SK-N-MC (cell line): Measurements from ENCODE around the gene MGMT.

Experiments
- DNase-seq: peaks from one replicate; pipeline ENCODE4 v3.0.0-alpha.2; 2011; ENCODE audit warnings: low read depth, low spot score
- H3K27ac ChIP-seq: fragments of 200-600 bp; sonication (generic); 2 replicates; pipeline ENCODE4 v1.5.1; 2016; ENCODE audit warnings: mixed run types
- H3K36me3 ChIP-seq: fragments of 200-600 bp; sonication (generic); 2 replicates; pipeline ENCODE4 v1.6.1; 2017; ENCODE audit warnings: antibody characterized with exemption, low read length, mixed read lengths; ENCODE audit not compliant: insufficient read depth
- H3K4me3 ChIP-seq: fragments of 200-600 bp; sonication (generic); 2 replicates; pipeline ENCODE4 v1.5.1; 2016
- H3K9ac ChIP-seq: fragments of 200-600 bp; sonication (generic); 2 replicates; pipeline ENCODE4 v1.8.0; 2017; ENCODE audit warnings: mixed run types, mixed read lengths; ENCODE audit not compliant: insufficient read length
- H3K9me3 ChIP-seq: fragments of 200-600 bp; sonication (generic); 2 replicates; pipeline ENCODE4 v1.6.1; 2017; ENCODE audit warnings: low read depth, mild to moderate bottlenecking, antibody characterized with exemption, low read length, moderate library complexity, mixed read lengths
- EZH2 ChIP-seq: fragments of 200-600 bp; sonication (generic); IDR thresholded peaks from one replicate; pipeline ENCODE4 v1.6.1; 2017; ENCODE audit warnings: antibody characterized with exemption
- FOXP2 ChIP-seq: optimal IDR thresholded peaks from 2 replicates; pipeline ENCODE3; 2011; ENCODE audit warnings: mild to moderate bottlenecking, moderate library complexity; ENCODE audit not compliant: insufficient read depth; ENCODE audit errors: extremely low read length, control extremely low read depth
- POLR2AphosphoS5 ChIP-seq: IDR thresholded peaks from 2 replicates; pipeline ENCODE4 v1.6.1; 2012; ENCODE audit warnings: mild to moderate bottlenecking, low read depth, low read length, borderline replicate concordance

The MGMT gene

DNA sequence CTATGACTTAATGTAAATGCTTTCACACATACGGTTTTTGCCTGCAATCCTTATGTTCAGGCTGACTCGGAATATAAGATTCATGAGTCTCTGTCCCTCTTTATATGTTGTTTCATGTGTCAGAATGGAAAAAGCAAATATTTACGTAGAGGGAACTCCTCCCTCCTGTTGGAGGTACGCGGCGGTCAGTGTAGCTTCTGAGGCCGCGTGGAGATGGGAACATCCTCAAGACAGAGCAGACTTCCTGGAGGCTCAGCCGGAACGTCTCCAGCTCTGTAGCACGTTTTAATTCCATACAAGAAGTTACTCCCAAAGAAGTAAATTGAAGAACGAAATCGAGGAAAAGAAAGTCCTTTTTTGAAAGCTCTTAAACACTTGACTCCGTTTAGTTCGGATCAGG, 248.8 kb downstream of the MGMT start:
- H3K36me3 ChIP-seq = no peaks in the 10 kb centered on the region
- no peaks in the 10 kb centered on the region for H3K9me3 ChIP-seq
- no peak overlapping the region for H3K4me3 ChIP-seq
- H3K27ac ChIP-seq = no peak overlapping the region
- no peak overlapping the region for H3K9ac ChIP-seq
- TF ChIP-seq EZH2 (no peak), POLR2AphosphoS5 (no peak), FOXP2 (no peak)
- DNase-seq = no peak

DNA sequence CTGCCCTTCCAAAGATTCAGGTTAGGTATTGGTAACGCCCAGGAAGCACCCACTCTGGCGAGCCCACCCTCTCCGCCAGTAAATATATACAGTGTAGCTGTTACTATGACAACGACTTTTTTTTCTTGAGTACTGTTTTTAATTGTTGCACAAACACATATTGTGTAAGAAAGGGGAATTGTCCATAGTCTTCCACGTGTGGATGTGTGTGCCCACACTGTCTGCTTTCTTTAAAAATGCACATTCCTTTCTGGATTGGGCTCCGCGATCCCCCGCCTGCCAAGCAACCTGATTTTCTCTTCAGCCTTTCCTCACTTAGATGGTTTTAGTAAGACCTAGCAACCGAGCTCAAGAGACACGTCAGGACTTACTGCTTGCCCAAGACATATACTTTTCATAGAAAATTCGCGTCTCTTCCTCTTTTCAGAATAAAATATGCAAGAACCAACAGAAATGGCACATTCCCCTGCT, 249.2 kb downstream of the MGMT start:
- Histone ChIP-seq H3K9me3 (no peaks in the 10 kb centered on the region), H3K27ac (no peak overlapping the region), H3K36me3 (no peaks in the 10 kb centered on the region), H3K9ac (no peak overlapping the region), H3K4me3 (no peak overlapping the region)
- TF ChIP-seq FOXP2 = no peak
- TF ChIP-seq POLR2AphosphoS5 = no peak
- no peak for TF ChIP-seq EZH2
- no peak for DNase-seq

DNA sequence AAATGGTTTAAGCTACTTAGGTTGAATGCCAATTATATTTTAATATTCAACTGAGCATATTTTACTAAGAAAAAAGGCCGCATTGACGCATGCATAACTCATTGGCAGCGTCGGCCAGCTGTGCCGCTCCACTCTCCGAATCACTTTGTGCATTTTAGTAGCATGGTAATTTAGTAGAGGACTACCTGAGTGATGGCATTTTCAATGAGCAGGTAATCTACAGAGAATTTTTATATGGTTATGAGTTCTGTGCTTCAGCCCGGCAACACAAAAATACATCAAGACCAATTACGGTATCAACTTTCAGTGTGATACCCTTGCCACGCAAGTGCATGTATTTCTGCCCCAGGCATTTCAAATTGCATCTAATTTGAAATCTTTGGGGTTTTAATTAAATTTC, 249.8 kb downstream of the MGMT start:
- no peak for DNase-seq
- no peak overlapping the region for H3K9ac ChIP-seq
- TF ChIP-seq EZH2 (no peak), FOXP2 (no peak), POLR2AphosphoS5 (no peak)
- no peaks in the 10 kb centered on the region for H3K36me3 ChIP-seq
- H3K27ac ChIP-seq = no peak overlapping the region
- H3K4me3 ChIP-seq = no peak overlapping the region
- no peaks in the 10 kb centered on the region for H3K9me3 ChIP-seq

DNA sequence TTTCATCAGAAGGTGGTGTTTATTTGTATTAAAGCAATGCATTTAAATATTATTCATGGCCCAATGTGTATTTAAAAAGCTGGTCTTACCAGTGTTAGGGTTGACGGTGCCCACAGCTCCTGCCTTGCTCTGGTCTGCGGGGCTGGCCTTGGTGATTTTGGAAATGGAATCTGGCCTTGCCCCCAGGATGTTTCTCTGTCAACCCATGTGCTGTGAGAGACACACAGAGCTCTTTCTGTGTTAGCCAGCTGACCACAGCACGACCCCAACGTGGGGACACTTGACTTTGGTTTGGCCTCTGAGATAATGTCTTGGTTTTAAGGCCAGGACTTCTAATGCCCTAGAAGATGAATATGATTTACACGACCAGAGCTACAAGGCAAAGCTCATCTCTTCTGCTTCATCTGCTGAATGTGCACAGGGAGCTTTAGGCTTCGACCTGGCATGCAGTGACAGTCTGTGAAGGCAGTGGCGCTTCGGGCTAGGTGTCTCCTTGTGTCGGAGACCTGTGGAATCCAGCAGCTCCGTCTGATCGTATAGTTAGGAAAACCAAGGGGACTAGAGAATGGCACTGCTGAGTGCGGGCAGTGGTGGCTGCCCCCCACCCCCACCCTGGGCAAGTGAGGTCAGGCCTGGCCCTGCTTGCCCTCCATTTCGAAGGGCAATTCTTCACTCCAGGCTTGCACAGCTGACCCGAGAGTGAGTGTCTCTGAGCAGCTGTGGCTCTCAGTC, 250.9 kb downstream of the MGMT start:
- no peak for TF ChIP-seq EZH2
- no peak for TF ChIP-seq POLR2AphosphoS5
- TF ChIP-seq FOXP2 = no peak

DNA sequence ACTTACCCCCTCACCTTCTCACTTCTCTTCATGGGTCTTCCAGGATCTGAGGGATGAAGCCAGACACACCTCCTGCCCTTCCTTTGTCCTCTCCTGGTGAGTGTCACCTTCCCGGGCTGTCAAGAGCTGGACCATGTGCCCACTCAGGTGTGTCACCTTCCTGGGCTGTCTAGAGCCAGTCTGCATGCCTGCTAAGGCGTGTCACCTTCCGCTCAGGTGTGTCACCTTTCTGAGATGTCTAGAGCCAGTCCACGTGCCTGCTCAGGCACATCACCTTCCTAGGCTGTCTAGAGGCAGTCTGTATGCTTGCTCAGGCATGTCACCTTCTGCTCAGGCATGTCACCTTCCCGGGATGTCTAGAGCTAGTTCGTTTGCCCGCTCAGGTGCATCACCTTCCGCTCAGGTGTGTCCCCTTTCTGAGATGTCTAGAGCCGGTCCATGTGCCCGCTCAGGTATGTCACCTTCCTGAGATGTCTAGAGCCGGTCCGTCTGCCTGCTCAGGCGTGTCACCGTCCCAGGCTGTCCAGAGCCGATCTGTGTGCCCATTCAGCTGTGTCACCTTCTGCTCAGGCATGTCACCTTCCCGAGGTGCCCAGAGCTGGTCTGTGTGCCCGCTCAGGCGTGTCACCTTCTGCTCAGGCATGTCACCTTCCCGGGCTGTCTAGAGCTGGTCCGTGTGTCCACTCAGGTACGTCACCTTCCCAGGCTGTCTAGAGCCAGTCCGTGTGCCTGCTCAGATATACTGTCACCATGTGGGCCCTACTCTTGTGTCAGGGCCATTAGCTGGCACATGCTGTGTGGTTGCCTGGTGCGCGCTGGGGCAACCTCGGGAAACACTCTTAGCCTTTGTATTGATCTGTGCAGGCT, 251.7 kb downstream of the MGMT start:
- DNase-seq = no peak
- Histone ChIP-seq H3K4me3 (no peak overlapping the region), H3K36me3 (no peaks in the 10 kb centered on the region), H3K9me3 (no peaks in the 10 kb centered on the region), H3K27ac (no peak overlapping the region), H3K9ac (no peak overlapping the region)
- TF ChIP-seq POLR2AphosphoS5 (no peak), FOXP2 (no peak), EZH2 (no peak)

More for the DNA sequence above, 250.9 kb downstream of the MGMT start:
- H3K9ac ChIP-seq = no peak overlapping the region
- H3K36me3 ChIP-seq = no peaks in the 10 kb centered on the region
- no peak overlapping the region for H3K4me3 ChIP-seq
- H3K9me3 ChIP-seq = no peaks in the 10 kb centered on the region
- no peak for DNase-seq
- H3K27ac ChIP-seq = no peak overlapping the region

DNA sequence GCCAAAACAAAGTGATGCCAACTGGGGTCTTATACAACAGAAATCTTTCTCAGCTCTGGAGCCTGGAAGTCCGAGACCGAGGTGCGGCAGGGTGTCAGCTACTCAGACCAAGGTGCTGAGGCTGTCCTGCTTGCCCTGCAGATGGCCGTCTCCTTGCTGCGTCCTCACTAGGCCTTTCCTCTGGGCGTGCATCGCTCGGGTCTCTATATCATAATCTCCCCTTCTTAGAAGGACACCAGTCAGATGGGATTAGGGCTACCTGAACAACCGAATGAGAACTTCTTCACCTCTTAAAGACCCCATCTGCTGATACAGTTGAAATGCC, 252.3 kb downstream of the MGMT start:
- H3K4me3 ChIP-seq = no peak overlapping the region
- H3K9ac ChIP-seq = no peak overlapping the region
- H3K36me3 ChIP-seq = no peaks in the 10 kb centered on the region
- H3K9me3 ChIP-seq = no peaks in the 10 kb centered on the region
- DNase-seq = no peak
- no peak overlapping the region for H3K27ac ChIP-seq
- TF ChIP-seq POLR2AphosphoS5 = no peak
- no peak for TF ChIP-seq FOXP2
- TF ChIP-seq EZH2 = no peak

DNA sequence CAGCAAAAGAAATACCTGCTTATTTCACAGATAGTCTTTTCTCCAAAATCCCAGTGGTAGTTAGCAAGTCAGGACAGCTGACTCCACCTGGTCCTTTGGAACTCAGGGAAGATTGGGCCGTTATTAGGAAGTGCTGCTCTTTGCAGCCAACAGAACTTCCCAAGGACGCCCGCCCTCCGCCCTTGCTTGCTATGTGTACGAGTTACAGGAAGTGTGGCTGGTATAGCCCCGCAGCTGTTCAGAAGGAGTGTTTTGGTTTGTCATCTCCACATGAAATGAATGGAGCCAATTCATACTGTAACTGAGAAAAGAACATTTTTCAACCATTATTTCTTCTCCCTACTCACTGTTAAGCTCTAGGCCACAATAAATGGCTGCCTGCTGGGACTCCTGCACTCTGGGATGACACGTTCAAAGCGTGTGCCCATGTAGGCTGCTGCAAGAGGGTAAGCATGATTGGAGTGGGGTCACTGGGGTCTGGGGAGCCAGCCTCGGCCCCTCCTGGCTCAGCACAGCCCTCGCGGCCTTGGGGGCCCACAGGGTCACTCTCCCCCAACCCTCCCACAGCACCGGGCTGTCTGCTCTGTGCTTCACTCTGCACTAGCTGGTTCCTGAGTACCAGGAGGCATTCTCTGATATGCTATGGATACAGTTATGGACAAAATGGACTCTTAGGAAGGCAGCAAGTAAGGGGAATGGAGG, 253.0 kb downstream of the MGMT start:
- Histone ChIP-seq H3K9ac (no peak overlapping the region), H3K27ac (no peak overlapping the region), H3K4me3 (no peak overlapping the region), H3K36me3 (no peaks in the 10 kb centered on the region), H3K9me3 (no peaks in the 10 kb centered on the region)
- no peak for DNase-seq
- no peak for TF ChIP-seq EZH2

DNA sequence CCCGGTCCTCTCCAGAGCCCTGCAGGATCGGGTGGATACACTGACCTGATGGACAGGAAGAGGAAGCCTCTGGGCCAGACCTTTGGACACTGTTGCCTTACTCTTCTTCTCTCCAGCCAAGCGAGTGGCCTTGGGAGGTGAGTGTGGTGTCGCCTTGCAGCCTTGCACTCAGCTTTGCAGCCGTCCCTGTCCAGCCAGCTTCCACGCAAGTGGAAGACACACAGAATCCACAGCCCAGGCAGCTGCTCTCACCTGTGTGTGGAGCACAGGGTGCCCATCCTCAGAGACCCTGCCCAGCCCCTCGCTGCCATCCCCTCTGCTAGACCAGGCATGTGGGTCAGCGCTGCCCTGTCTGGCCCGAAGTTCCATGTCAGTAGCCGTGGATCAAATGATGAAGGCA, 258.0 kb downstream of the MGMT start:
- Histone ChIP-seq H3K36me3 (no peaks in the 10 kb centered on the region), H3K27ac (no peak overlapping the region), H3K9ac (no peak overlapping the region), H3K9me3 (no peaks in the 10 kb centered on the region), H3K4me3 (no peak overlapping the region)
- DNase-seq = no peak
- TF ChIP-seq FOXP2 (no peak), EZH2 (no peak), POLR2AphosphoS5 (no peak)
